GM19239 (cell line): ENCODE measurements around the gene TACR1.
"Not testable (repeated sequence)": the region's sequence is repeated elsewhere in the genome, so short reads cannot be mapped to it uniquely, and the experiment has no call there.

Experiments used
- DNase-seq: peaks from one replicate; pipeline ENCODE4 v3.0.0; 2011; ENCODE audit warnings: low spot score; ENCODE audit not compliant: insufficient read length
- FAIRE-seq: peaks from 2 replicates; lab custom pipeline; 2011; peaks lifted over from hg19 to GRCh38; lab: Jason Lieb, UNC

TACR1 gene

DNA sequence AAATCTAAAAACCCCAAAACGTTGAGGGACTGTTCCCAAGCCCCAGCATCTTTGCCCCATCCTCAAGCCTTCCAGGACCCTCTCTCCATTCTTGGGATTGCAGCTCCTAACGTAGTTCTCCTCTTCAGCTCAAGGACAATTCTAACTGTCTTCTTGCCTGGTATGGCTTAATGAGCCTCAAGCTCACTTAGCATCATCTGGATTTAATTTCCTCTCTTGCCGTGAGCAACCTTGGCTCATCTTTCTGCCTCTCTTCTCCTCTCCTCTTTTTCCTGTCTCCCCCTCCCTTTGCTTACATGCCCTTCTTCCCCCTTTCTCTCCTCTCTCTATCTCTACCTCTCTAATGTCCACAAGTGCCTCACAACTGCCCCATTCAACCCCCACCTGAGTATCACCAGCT is 44.2 kb downstream of the TACR1 start:
- no peak for DNase-seq
- FAIRE-seq: no peak

DNA sequence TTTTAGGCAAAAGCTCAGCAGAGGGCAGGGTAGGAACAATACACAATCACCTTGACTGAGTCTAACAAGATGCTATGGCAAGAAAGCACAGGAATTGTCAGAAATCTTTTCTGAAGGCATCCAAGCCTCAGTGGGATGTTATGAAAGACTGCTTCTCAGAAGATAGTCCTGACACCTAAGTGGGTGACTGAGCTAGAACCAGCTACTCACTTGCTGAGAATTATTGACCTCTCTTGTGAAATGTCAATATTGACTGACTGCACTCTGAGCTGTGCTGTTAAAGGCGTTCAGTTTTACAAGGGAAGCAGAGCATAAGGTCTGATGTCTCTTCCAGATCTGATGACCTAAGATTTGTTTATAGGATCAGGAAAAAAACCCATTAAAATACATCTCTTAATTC is 46.1 kb downstream of the TACR1 start:
- DNase-seq (no peak), FAIRE-seq (no peak)

DNA sequence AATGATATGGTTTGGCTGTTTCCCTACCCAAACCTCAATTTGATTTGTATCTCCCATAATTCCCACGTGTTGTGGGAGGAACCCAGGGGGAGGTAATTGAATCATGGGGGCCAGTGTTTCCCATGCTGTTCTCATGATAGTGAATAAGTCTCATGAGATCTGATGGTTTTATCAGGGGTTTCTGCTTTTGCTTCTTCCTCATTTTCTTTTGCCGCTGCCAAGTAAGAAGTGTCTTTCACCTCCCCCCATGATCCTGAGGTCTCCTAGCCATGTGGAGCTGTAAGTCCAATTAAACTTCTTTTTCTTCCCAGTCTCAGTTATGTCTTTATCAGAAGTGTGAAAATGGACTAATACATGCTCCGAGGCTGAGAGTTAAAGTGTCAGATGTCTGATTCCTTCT is 47.1 kb downstream of the TACR1 start:
- not testable (repeated sequence) for DNase-seq, FAIRE-seq

GRCh38 chr2:75147884-75148283 is 51.4 kb downstream of the TACR1 start:
- DNase-seq, FAIRE-seq: not testable (repeated sequence)

- FAIRE-seq: no peak
- DNase-seq: no peak
These were observed 52.6 kb downstream of the TACR1 start for GRCh38 chr2:75146606-75147332.

- not testable (repeated sequence) for FAIRE-seq, DNase-seq
These were observed 53.1 kb downstream of the TACR1 start for GRCh38 chr2:75146221-75146605.

- FAIRE-seq (no peak), DNase-seq (no peak)
These were observed 57.2 kb downstream of the TACR1 start for GRCh38 chr2:75142081-75142480.

DNA sequence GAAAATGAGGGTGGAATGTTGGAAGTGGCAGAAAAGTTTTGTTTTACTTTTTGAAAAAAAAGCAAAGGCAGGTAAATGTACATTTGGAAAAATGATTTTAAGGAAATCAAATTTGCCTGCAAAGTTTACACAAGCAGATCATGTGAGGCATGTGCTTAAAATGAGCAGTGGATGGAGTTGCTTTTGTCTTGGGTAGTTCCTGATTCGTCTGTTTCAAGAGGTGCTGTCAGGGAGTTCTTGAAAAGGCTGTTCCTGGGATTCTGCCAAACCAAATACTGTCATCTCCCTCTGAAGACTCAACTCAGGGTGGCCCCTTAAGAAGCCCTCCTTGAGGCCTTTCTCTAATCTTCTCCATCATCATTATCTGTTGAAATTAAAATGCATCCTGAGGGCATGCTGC is 59.0 kb downstream of the TACR1 start:
- FAIRE-seq (no peak), DNase-seq (no peak)

DNA sequence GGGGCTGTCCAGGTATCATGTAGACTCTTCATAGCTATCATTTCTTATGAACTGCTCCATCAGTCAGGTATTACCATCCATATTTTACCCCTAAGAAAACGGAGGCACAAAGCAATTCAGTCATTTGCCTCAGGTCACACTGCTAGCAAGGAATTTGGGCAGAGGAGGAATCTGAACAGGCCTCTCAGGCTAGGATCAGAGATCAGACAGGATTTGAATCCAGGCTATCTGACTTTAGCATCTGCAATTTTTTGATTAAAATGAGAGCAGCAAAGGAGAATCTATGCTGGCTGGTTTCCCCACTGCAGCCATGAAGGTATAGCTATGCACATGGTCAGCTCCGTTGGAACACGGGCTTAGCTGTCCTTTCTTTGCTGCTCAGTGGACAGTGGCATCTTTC is 60.1 kb downstream of the TACR1 start:
- DNase-seq (no peak), FAIRE-seq (no peak)

DNA sequence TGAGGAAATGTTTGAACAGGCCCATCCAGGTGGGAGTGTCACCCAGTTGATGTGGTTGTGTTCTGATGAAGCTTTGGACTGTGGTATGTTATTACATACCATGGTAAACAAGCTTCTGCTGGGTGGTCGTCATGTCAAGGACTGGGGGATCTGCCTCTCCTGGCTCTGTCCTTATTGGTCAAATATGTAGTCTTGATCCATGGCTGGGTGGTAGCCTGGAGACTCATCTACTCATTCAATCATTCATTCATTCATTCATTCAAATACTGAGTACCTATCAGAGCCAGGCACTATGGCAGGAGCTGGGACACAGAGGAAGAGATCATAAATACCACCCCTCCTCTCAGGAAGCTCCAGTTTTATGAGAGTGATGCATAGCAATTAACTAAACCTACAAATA is 60.8 kb downstream of the TACR1 start:
- DNase-seq: no peak
- no peak for FAIRE-seq

- no peak for DNase-seq
- FAIRE-seq: no peak
These were observed 63.4 kb downstream of the TACR1 start for GRCh38 chr2:75135776-75136400.

DNA sequence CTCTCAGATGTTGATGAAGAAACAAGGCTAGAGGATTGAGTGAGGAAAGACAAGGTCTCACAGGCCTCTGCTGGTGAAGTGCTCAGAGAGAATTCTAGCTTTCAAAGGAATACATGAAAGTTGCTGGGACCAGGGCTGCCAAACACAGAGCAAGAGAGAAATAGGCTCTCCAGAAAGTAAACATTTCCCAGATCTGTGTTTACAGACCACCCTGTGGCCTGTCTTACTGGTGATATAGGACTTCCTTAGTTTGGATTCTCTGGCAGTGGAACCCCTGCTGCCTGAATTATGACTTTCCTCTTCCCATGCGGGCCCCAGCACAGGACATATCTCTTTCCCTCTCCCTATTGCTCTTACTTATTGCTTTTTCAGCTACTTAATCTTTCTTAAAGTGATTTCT is 64.5 kb downstream of the TACR1 start:
- DNase-seq (no peak), FAIRE-seq (no peak)

- DNase-seq: no peak
- FAIRE-seq: no peak
These were observed 65.4 kb downstream of the TACR1 start for GRCh38 chr2:75133621-75134570.

DNA sequence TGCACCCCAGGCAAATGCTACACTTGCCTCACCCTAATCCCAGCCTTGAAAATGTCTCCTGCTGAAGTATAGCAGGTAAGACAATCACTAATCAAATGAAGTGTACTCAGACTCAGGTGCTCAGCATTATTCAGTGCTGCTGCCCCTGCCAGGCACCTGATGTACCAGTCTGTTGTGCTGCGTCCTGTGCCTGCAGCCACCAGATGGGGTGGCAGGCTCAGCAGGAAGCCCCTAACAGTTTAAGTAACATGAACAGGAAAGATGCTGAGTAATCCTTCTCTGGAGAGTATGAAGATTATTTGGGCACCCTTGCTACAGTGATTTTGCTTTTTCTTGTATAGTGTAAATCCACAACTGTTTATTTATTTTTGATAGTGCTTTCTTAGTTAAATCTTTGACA is 69.1 kb downstream of the TACR1 start:
- no peak for FAIRE-seq

DNA sequence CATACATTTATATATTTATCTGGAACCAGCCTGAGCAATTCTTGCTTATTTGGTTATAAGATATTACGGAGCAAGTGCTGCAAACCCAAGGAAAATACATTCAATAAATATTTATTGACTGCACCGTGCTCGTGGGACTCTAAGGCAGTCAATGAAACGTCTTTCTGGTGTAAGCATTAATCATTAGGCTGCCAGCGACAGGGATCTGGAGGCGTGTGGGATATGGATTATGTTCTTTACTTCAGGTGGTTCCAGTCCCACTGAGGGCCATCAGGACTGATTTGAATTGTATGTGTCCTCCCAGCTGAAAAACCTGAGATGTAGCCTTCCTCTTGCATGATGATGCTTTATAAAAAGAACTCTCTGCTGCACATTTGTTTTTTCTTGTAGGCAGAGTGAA is 75.4 kb downstream of the TACR1 start:
- FAIRE-seq: no peak
- DNase-seq: no peak

More for the DNA sequence above, 69.1 kb downstream of the TACR1 start:
- DNase-seq: no peak

DNA sequence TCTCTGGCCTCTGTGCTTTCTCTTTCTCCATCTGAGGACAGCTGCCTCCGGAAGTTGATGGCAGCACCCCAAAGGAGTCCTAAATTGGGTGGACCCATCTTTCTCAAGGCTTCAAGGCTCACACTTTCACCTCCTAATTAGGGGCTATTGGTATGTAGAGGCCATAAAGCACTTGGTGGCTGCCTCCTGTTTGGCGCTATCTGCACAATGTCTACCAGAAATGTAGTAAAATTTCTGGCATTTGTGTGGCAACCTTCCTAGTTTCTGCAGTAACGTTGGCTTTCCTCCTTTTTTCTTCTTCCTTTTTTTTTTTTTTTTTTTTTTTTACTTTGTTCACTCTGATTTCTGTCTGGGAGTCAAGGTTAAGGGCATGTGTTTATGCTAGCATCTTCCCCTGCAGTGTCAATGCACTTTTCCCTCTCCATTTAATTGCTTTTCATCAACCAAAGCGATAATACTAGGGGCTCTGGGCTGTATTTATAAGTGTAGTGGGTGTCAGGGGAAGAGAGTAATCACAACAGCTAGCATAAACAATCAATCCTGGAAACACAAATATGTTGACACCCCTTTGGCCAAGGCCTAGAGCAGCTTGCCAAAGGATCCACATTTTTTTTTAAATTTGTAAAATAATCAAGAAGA is 86.0 kb downstream of the TACR1 start:
- FAIRE-seq (no peak), DNase-seq (no peak)

- FAIRE-seq: no peak
- DNase-seq: no peak
These were observed 90.3 kb downstream of the TACR1 start for GRCh38 chr2:75108937-75109482.

DNA sequence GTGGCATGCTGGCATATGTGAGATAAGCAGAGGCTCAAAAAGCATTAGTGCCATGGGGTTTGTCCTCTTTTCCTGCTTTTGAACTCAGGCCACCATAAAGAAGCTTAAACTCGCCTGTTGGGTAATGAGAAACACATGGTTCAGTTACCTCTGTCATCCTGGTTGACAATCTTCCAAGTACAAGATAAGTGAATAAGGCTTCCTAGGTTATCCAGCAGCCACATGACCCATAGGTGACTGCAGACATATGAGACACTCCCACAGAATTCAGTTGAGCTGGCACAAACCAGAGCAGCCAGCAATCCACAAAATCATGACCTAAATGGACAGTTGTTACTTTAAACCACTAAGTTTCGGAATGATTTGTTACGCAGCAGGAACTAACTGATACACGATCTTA is 97.3 kb downstream of the TACR1 start:
- DNase-seq (no peak), FAIRE-seq (no peak)

DNA sequence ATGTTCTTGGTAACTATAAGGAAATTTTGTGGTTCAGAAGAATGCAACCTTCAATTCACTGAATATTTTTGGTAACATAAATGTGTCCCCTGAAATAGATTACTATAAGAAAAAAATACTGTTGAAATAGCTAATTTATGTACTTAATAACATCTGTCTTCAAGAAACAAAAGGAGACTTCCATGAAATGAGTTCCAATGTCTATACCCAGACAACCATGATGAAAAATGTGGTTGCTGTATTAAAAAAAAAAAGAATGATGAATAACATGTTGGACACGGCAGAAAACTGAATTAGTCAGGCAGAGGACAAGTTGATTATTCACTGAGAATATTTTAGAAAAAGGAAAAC is 98.5 kb downstream of the TACR1 start:
- no peak for DNase-seq
- no peak for FAIRE-seq
